ENCODE measurements around the gene SEMA3C. TPM values are rescaled to one million over a fixed set of nuclear protein-coding genes. Genes with fewer than 3 reads are reported as not detected.

SEMA3C gene
- total RNA-seq, 1 donor from 2014 or later, result 0.26 TPM

- no peaks in the 10 kb centered on the region for H3K36me3 Mint-ChIP-seq (ENCODE audit: low read depth, unreplicated experiment)
- H3K27me3 Mint-ChIP-seq (ENCODE audit: unreplicated experiment), result no peaks in the 10 kb centered on the region
- no peaks in the 10 kb centered on the region for H3K4me1 Mint-ChIP-seq (ENCODE audit: unreplicated experiment)
- no peaks in the 10 kb centered on the region for H3K9me3 Mint-ChIP-seq (ENCODE audit: unreplicated experiment)
- DNase-seq (ENCODE audit: low spot score), result no peak
- H3K27ac Mint-ChIP-seq (ENCODE audit: unreplicated experiment), result no peak overlapping the region
- H3K4me3 Mint-ChIP-seq (ENCODE audit: unreplicated experiment), result no peak overlapping the region
- TF ChIP-seq CTCF (IDR thresholded peaks at IDR 0.05; ENCODE audit: unreplicated experiment), result no peak
Observed at GRCh38 chr7:80883154-80884025, 35.5 kb downstream of the SEMA3C start.

GRCh38 chr7:80882213-80882801 is 36.5 kb downstream of the SEMA3C start:
- Mint-ChIP-seq H3K27ac (ENCODE audit: unreplicated experiment) (no peak overlapping the region), H3K4me1 (ENCODE audit: unreplicated experiment) (no peaks in the 10 kb centered on the region), H3K36me3 (ENCODE audit: low read depth, unreplicated experiment) (no peaks in the 10 kb centered on the region), H3K4me3 (ENCODE audit: unreplicated experiment) (no peak overlapping the region), H3K9me3 (ENCODE audit: unreplicated experiment) (no peaks in the 10 kb centered on the region), H3K27me3 (ENCODE audit: unreplicated experiment) (no peaks in the 10 kb centered on the region)
- no peak for TF ChIP-seq CTCF (IDR thresholded peaks at IDR 0.05; ENCODE audit: unreplicated experiment)
- DNase-seq (ENCODE audit: low spot score), result no peak

- no peaks in the 10 kb centered on the region for H3K36me3 Mint-ChIP-seq (ENCODE audit: low read depth, unreplicated experiment)
- H3K27me3 Mint-ChIP-seq (ENCODE audit: unreplicated experiment), result no peaks in the 10 kb centered on the region
- no peaks in the 10 kb centered on the region for H3K4me1 Mint-ChIP-seq (ENCODE audit: unreplicated experiment)
- no peak for TF ChIP-seq CTCF (IDR thresholded peaks at IDR 0.05; ENCODE audit: unreplicated experiment)
- H3K4me3 Mint-ChIP-seq (ENCODE audit: unreplicated experiment), result no peak overlapping the region
- DNase-seq (ENCODE audit: low spot score), result no peak
- H3K9me3 Mint-ChIP-seq (ENCODE audit: unreplicated experiment), result no peaks in the 10 kb centered on the region
- no peak overlapping the region for H3K27ac Mint-ChIP-seq (ENCODE audit: unreplicated experiment)
Observed at GRCh38 chr7:80881351-80881900, 37.4 kb downstream of the SEMA3C start.

GRCh38 chr7:80879849-80880248 is 39.0 kb downstream of the SEMA3C start:
- Mint-ChIP-seq H3K36me3 (ENCODE audit: low read depth, unreplicated experiment) (no peaks in the 10 kb centered on the region), H3K4me3 (ENCODE audit: unreplicated experiment) (no peak overlapping the region), H3K27me3 (ENCODE audit: unreplicated experiment) (no peaks in the 10 kb centered on the region), H3K9me3 (ENCODE audit: unreplicated experiment) (no peaks in the 10 kb centered on the region), H3K4me1 (ENCODE audit: unreplicated experiment) (no peaks in the 10 kb centered on the region), H3K27ac (ENCODE audit: unreplicated experiment) (no peak overlapping the region)
- no peak for DNase-seq (ENCODE audit: low spot score)
- no peak for TF ChIP-seq CTCF (IDR thresholded peaks at IDR 0.05; ENCODE audit: unreplicated experiment)
